Measurements from ENCODE around the gene STK40.
A peak's percentile ranks its signal among the peaks of the same experiment; 100 is the strongest.

Gene STK40

GRCh38 chr1:36391271-36391670 lies 5.5 kb upstream of the STK40 start:
- no peak for DNase-seq
- H4K20me1 ChIP-seq (ENCODE audit: insufficient read depth, low read length): no peaks in the 10 kb centered on the region
- H3K9me2 ChIP-seq (replicated peaks; ENCODE audit: insufficient read depth, low read length): no peaks in the 10 kb centered on the region
- no peaks in the 10 kb centered on the region for H3K9me3 ChIP-seq (replicated peaks; ENCODE audit: insufficient read depth, low read length)
- H3F3A ChIP-seq (ENCODE audit: insufficient read depth, low read length): peaks cover 25% of the 10 kb centered on the region
- H2AFZ ChIP-seq (ENCODE audit: low read length): no peak overlapping the region
- no peaks in the 10 kb centered on the region for H3K27me3 ChIP-seq (replicated peaks; ENCODE audit: insufficient read depth, low read length)
- TF ChIP-seq EZH2 (optimal IDR thresholded peaks at IDR 0.05; ENCODE audit: low read depth, low read length): no peak
- TF ChIP-seq EZH2phosphoT487 (IDR thresholded peaks at IDR 0.05; ENCODE audit: low read length): no peak
- no peak for TF ChIP-seq CTCF (IDR thresholded peaks at IDR 0.05; ENCODE audit: low read length)
- no peak overlapping the region for H3K4me3 ChIP-seq (ENCODE audit: low read length)
- no peak overlapping the region for H3K9ac ChIP-seq (ENCODE audit: low read length)
- H3K79me2 ChIP-seq (ENCODE audit: low read length): peaks cover 14% of the 10 kb centered on the region
- no peaks in the 10 kb centered on the region for H3K36me3 ChIP-seq (replicated peaks; ENCODE audit: insufficient read depth, low read length)
- H3K27ac ChIP-seq (ENCODE audit: low read length): no peak overlapping the region
- no peak overlapping the region for H3K4me2 ChIP-seq (ENCODE audit: low read depth, low read length)
- H3K4me1 ChIP-seq (ENCODE audit: low read length): peaks cover 30% of the 10 kb centered on the region

GRCh38 chr1:36390411-36390810 lies 4.7 kb upstream of the STK40 start:
- Histone ChIP-seq H2AFZ (ENCODE audit: low read length) (no peak overlapping the region), H3K4me3 (ENCODE audit: low read length) (no peak overlapping the region), H3K4me1 (ENCODE audit: low read length) (peaks cover 30% of the 10 kb centered on the region), H3K4me2 (ENCODE audit: low read depth, low read length) (no peak overlapping the region), H3K9me3 (replicated peaks; ENCODE audit: insufficient read depth, low read length) (no peaks in the 10 kb centered on the region), H3K27me3 (replicated peaks; ENCODE audit: insufficient read depth, low read length) (no peaks in the 10 kb centered on the region), H3K79me2 (ENCODE audit: low read length) (peaks cover 12% of the 10 kb centered on the region), H3K9ac (ENCODE audit: low read length) (no peak overlapping the region), H3K9me2 (replicated peaks; ENCODE audit: insufficient read depth, low read length) (no peaks in the 10 kb centered on the region), H3K36me3 (replicated peaks; ENCODE audit: insufficient read depth, low read length) (no peaks in the 10 kb centered on the region), H4K20me1 (ENCODE audit: insufficient read depth, low read length) (no peaks in the 10 kb centered on the region), H3F3A (ENCODE audit: insufficient read depth, low read length) (peaks cover 28% of the 10 kb centered on the region), H3K27ac (ENCODE audit: low read length) (peak overlapping the region; percentile 26; the same call in 1 of the 2 replicates)
- no peak for DNase-seq
- TF ChIP-seq EZH2phosphoT487 (IDR thresholded peaks at IDR 0.05; ENCODE audit: low read length) (no peak), CTCF (IDR thresholded peaks at IDR 0.05; ENCODE audit: low read length) (no peak), EZH2 (optimal IDR thresholded peaks at IDR 0.05; ENCODE audit: low read depth, low read length) (no peak)

GRCh38 chr1:36389999-36390398 lies 4.3 kb upstream of the STK40 start:
- H3K4me3 ChIP-seq (ENCODE audit: low read length): no peak overlapping the region
- peak overlapping the region; percentile 26; the same call in 1 of the 2 replicates for H3K27ac ChIP-seq (ENCODE audit: low read length)
- no peak overlapping the region for H2AFZ ChIP-seq (ENCODE audit: low read length)
- no peaks in the 10 kb centered on the region for H3K27me3 ChIP-seq (replicated peaks; ENCODE audit: insufficient read depth, low read length)
- H3K9me2 ChIP-seq (replicated peaks; ENCODE audit: insufficient read depth, low read length): no peaks in the 10 kb centered on the region
- no peak for DNase-seq
- no peak overlapping the region for H3K9ac ChIP-seq (ENCODE audit: low read length)
- H3K36me3 ChIP-seq (replicated peaks; ENCODE audit: insufficient read depth, low read length): no peaks in the 10 kb centered on the region
- TF ChIP-seq EZH2 (optimal IDR thresholded peaks at IDR 0.05; ENCODE audit: low read depth, low read length) (no peak), CTCF (IDR thresholded peaks at IDR 0.05; ENCODE audit: low read length) (no peak), EZH2phosphoT487 (IDR thresholded peaks at IDR 0.05; ENCODE audit: low read length) (no peak)
- H3F3A ChIP-seq (ENCODE audit: insufficient read depth, low read length): peaks cover 31% of the 10 kb centered on the region
- H4K20me1 ChIP-seq (ENCODE audit: insufficient read depth, low read length): no peaks in the 10 kb centered on the region
- peaks cover 16% of the 10 kb centered on the region for H3K79me2 ChIP-seq (ENCODE audit: low read length)
- H3K4me1 ChIP-seq (ENCODE audit: low read length): peaks cover 30% of the 10 kb centered on the region
- no peak overlapping the region for H3K4me2 ChIP-seq (ENCODE audit: low read depth, low read length)
- H3K9me3 ChIP-seq (replicated peaks; ENCODE audit: insufficient read depth, low read length): no peaks in the 10 kb centered on the region

Measured in MM.1S (cell line).